Stimulated activated CD8-positive, alpha-beta memory T cell treated with anti-CD3 and anti-CD28 coated beads, Interleukin-12 subunit alpha, Interleukin-12 subunit beta, amount 100 ng/mL, for 1 hour (primary cell): ENCODE data around the gene SMARCAD1.
"Not testable (repeated sequence)": the region's sequence is repeated elsewhere in the genome, so short reads cannot be mapped to it uniquely, and the experiment has no call there.

Experiments used
- DNase-seq: peaks from one replicate; pipeline ENCODE4 v3.0.0-alpha.2; 2020; ENCODE audit warnings: low read depth

SMARCAD1 gene

DNA sequence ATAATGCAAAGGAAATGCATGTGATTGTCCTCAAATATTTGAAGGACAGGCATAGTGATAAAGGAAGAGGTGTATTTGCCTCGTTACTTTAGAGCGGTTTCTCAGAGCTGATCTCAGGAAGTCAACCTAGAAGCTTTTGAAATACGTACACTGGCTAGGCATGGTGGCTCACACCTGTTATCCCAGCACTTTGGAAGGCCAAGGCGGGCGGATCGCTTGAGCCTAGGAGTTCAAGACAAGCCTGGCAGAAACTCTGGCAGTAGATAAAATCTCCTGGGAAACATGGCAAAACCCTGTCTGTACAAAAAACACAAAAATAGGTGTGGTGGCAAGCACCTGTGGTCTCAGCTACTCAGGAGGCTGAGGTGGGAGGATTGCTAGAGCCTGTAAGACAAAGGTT lies 24.9 kb downstream of the SMARCAD1 start:
- no peak for DNase-seq

GRCh38 chr4:94235825-94236224 lies 28.2 kb downstream of the SMARCAD1 start:
- no peak for DNase-seq

DNA sequence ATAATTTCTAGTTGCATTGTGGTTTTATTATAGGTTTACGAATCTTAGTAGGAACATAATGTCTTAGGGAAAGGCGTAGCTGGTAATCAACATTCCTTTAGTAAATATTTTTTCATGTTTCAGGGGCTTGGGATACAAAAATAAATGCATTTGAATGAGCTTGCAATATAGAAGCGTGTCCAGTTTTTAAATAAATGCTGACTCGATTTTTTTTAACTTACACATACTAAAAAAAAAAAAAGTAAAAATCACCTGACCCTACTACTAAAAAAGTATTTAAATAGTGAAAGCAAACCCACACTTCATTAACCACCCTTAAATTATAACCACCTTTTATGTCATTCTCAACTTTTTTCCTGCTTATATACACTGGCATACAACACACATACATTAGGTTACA lies 29.6 kb downstream of the SMARCAD1 start:
- DNase-seq: no peak

GRCh38 chr4:94238160-94238559 lies 30.5 kb downstream of the SMARCAD1 start:
- DNase-seq: no peak

- DNase-seq: no peak
Measured at GRCh38 chr4:94240384-94240783, 32.7 kb downstream of the SMARCAD1 start.

GRCh38 chr4:94244087-94244828 lies 36.6 kb downstream of the SMARCAD1 start:
- DNase-seq: no peak

GRCh38 chr4:94244829-94245185 lies 37.1 kb downstream of the SMARCAD1 start:
- DNase-seq: no peak

DNA sequence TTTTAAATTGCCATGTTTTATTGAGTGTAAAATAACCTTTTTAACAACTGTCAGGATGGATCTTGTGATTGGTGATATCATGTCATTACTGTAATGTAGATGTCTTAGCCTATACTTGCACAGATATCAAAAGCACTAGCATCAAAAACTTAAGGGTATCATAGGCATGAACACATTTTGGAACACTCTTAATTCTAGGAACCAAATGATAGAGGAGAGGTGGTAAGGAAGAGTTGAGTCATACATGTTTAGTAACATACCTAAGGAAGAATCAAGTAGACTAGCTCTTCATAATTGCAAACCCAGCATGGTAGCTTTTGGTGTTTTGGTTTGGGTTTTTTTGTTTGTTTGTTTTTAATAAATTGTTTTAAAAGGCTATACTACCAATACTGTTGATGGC lies 43.4 kb downstream of the SMARCAD1 start:
- no peak for DNase-seq

- DNase-seq: no peak
Measured at GRCh38 chr4:94253036-94253435, 45.4 kb downstream of the SMARCAD1 start.

DNA sequence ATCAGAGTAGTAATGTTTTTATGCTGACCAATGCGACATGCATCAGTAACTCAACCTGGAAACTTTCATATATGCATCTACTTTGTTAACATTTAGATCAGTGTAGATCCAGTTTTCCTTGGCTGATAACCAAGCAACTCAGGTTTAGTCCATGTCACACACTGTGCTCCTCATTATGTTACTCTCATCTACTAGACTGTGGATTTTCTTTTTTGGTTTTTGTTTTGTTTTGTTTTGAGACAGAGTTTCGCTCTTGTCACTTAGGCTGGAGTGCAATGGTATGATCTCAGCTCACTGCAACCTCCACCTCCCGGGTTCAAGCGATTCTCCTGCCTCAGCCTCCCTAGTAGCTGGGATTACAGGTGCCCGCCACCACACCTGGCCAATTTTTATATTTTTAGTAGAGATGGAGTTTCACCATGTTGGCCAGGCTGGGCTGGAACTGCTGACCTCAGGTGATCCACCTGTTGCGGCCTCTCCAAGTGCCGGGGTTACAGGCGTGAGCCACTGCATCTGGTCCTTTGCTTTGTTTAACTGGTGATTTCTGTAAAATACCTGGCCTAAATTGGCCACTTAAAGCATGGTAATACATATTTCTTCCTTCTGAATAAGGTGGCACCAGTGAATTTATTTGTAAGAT lies 48.6 kb downstream of the SMARCAD1 start:
- no peak for DNase-seq

- no peak for DNase-seq
Measured at GRCh38 chr4:94256828-94257227, 49.2 kb downstream of the SMARCAD1 start.

GRCh38 chr4:94262163-94263016 lies 54.7 kb downstream of the SMARCAD1 start:
- no peak for DNase-seq

GRCh38 chr4:94267037-94267436 lies 59.4 kb downstream of the SMARCAD1 start:
- no peak for DNase-seq

- DNase-seq: no peak
Measured at GRCh38 chr4:94271248-94271647, 63.6 kb downstream of the SMARCAD1 start.

- DNase-seq: no peak
Measured at GRCh38 chr4:94274912-94275311, 67.2 kb downstream of the SMARCAD1 start.

DNA sequence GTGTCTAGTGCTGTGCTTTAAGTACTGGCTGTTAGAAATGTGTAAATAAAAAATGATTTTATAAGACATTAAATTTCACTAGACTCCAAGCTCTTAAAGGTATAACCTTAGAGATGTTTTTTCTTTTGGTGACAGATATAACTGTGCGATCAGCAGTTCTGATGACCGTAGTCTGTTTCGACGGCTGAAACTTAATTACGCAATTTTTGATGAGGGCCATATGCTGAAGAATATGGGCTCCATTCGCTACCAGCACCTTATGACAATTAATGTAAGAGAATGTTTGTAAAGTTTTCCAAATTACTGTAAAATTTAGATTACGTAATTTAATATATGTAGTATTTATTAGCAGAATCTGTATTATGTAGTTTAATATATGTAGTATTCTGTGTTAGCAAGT lies 68.5 kb downstream of the SMARCAD1 start:
- no peak for DNase-seq

DNA sequence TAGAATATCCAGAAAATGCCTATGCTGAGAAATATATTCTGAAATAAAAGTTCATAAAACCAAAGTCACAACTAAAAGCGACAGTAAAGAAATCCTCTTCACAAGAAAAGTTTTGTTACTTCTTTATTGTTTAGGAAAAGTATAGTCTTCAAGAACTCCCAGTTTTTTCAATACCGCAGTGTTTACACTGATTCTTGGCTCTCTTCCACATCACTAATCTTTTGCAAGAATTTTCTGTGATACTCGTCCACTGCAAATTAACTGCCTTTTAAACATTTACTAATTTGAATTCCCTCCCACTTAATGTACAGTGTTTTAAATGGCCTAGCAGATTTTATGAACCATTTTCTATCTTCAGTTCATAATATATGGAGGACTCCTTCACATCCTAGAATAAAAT lies 69.9 kb downstream of the SMARCAD1 start:
- DNase-seq: no peak

- DNase-seq: no peak
Measured at GRCh38 chr4:94278781-94279180, 71.1 kb downstream of the SMARCAD1 start.

DNA sequence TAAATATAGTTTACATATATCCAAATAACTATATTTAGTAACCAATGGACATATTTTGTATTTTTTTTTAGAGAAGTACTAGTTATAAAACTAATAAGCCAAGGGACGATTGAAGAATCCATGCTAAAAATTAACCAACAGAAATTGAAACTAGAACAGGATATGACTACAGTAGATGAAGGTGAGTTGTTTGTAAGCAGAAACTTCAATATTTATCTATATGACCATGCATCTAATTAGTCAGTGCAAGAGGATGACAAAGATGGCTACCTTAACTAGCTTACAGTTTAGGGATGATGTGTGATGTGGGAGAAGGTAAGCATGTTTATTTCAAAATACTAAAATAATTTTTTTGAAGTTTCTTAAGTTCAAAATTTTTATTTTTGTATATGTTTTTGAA lies 77.2 kb downstream of the SMARCAD1 start:
- DNase-seq: no peak

- no peak for DNase-seq
Measured at GRCh38 chr4:94285666-94286065, 78.0 kb downstream of the SMARCAD1 start.

GRCh38 chr4:94290245-94290644 lies 82.6 kb downstream of the SMARCAD1 start:
- no peak for DNase-seq

DNA sequence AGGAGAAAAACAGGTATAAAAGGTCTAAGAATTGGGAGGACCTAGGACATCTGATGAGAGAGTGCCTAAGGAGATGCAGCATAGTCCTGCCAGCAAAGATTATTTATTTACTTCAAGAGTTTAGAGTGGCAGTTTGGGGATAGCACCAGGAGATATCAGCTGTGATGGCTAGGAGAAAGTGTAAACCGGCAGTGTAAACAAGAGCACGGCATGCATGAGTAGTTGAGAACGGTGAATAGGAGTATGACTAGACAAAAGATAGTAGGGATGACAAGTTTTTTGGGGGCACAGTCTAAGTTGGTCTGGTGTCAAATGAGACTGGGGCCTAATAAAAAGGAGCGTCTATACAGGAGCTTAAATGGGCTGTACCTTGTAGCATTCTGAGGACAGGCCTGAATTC lies 86.3 kb downstream of the SMARCAD1 start:
- not testable (repeated sequence) for DNase-seq

DNA sequence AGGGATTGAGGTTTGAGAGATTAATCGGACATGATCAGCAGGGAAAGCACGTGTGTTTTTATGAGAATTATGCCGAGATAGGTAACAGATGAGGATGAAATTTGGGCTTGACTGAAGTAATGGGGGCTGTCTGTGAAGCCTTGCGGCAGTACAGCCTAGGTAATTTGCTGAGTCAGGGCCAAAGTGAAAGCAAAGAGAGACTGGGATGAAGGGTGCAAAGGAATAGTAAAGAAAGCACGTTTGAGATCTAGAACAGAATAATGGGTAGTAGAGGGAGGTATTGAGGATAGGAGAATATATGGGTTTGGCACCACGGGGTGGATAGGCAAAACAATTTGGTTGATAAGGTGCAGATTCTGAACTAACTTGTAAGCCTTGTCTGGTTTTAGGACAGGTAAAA lies 87.8 kb downstream of the SMARCAD1 start:
- not testable (repeated sequence) for DNase-seq
